PC-9 (cell line): ENCODE data around the gene CC2D1A.

Source experiments
- CTCF ChIP-seq: fragments of 200-600 bp; sonication (generic); conservative IDR thresholded peaks from 2 replicates; pipeline ENCODE4 v1.6.1; 2017; ENCODE audit warnings: mixed run types, antibody characterized with exemption, mild to moderate bottlenecking, moderate library complexity
- EZH2 ChIP-seq: fragments of 200-600 bp; sonication (generic); IDR thresholded peaks from 2 replicates; pipeline ENCODE4 v1.8.0; 2017; ENCODE audit warnings: antibody characterized with exemption, low read depth

DNA sequence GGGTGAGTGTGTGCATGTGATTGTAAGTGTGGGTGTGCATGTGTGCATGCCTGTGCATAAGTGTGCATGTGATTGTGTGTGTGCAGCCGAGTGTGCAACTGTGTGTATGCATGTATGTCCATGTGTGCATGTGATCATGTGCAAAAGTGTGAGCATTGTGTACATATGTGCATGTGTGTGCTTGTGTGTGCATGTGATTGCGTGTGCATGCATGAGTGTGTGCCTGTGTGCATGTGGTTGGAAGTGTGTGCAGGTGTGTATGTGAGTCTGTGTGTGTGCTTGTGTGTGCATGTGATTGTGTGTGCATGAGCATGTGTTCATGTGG lies 28.7 kb downstream of the CC2D1A start:
- TF ChIP-seq CTCF (no peak), EZH2 (no peak)
